Stimulated activated CD8-positive, alpha-beta memory T cell treated with anti-CD3 and anti-CD28 coated beads, Interleukin-2, amount 100 ng/mL, for 1 hour (primary cell): ENCODE results near the gene RAB44.
"Not testable (repeated sequence)": the region's sequence is repeated elsewhere in the genome, so short reads cannot be mapped to it uniquely, and the experiment has no call there.

ENCODE experiments used
- DNase-seq, 2 donors: peaks; one replicate each; pipeline ENCODE4 v3.0.0-alpha.2; 2020; ENCODE audit warnings: low read depth in 2 of 2

RAB44 gene

GRCh38 chr6:36697481-36697903 is at the start of gene RAB44:
Gene RAB44, plus strand, starts transcription at chr6:36697826. Its CDS starts 6,410 bp downstream, at chr6:36704236.
- DNase-seq = no peak

- no peak for DNase-seq
These were observed 48.5 kb upstream of the RAB44 start for GRCh38 chr6:36649086-36649485.

GRCh38 chr6:36649701-36650484 is 47.7 kb upstream of the RAB44 start:
- DNase-seq = no peak

GRCh38 chr6:36650848-36651478 is 46.7 kb upstream of the RAB44 start:
- DNase-seq = no peak

GRCh38 chr6:36651659-36652379 is 45.8 kb upstream of the RAB44 start:
- DNase-seq = no peak

GRCh38 chr6:36654469-36654868 is 43.2 kb upstream of the RAB44 start:
- not testable (repeated sequence) for DNase-seq

GRCh38 chr6:36655085-36655724 is 42.4 kb upstream of the RAB44 start:
- DNase-seq = no peak

GRCh38 chr6:36656441-36656840 is 41.2 kb upstream of the RAB44 start:
- DNase-seq = no peak

GRCh38 chr6:36657271-36657670 is 40.4 kb upstream of the RAB44 start:
- DNase-seq = no peak

- no peak for DNase-seq
These were observed 39.6 kb upstream of the RAB44 start for GRCh38 chr6:36657942-36658544.

- no peak for DNase-seq
These were observed 38.4 kb upstream of the RAB44 start for GRCh38 chr6:36659271-36659670.

GRCh38 chr6:36660771-36661471 is 36.7 kb upstream of the RAB44 start:
- no peak for DNase-seq

GRCh38 chr6:36662380-36662779 is 35.2 kb upstream of the RAB44 start:
- DNase-seq = no peak

- no peak for DNase-seq
These were observed 34.8 kb upstream of the RAB44 start for GRCh38 chr6:36662827-36663256.

- DNase-seq = no peak
These were observed 33.9 kb upstream of the RAB44 start for GRCh38 chr6:36663504-36664446.

- DNase-seq = no peak
These were observed 32.4 kb upstream of the RAB44 start for GRCh38 chr6:36665180-36665579.

- no peak for DNase-seq
These were observed 31.3 kb upstream of the RAB44 start for GRCh38 chr6:36666287-36666686.

- DNase-seq = no peak
These were observed 30.6 kb upstream of the RAB44 start for GRCh38 chr6:36666826-36667591.

- DNase-seq = no peak
These were observed 29.0 kb upstream of the RAB44 start for GRCh38 chr6:36668591-36668990.
